ENCODE data around the gene CHURC1.

Gene CHURC1

GRCh38 chr14:64942531-64943111 is 28.4 kb downstream of the CHURC1 start, which contains the start of gene GPX2:
GPX2 (minus strand) TSS chr14:64942745; CDS start chr14:64942726, 19 bp downstream.
- Histone ChIP-seq H4K91ac (ENCODE audit: low read depth, low read length, poor library complexity) (no peak within 1 kb of the TSS), H3K14ac (ENCODE audit: low read length) (no peak within 1 kb of the TSS), H3K23ac (ENCODE audit: low read depth, low read length, poor library complexity) (no peak within 1 kb of the TSS), H3K4me3 (ENCODE audit: low read length in 2 of 2) (no peak within 1 kb of the TSS), H2BK12ac (ENCODE audit: low read length) (no peak within 1 kb of the TSS), H2AFZ (ENCODE audit: low read length) (no peak within 1 kb of the TSS), H3K4me2 (ENCODE audit: insufficient read depth, low read length, poor library complexity, severe bottlenecking) (no peak within 1 kb of the TSS), H2BK5ac (ENCODE audit: low read length) (no peak within 1 kb of the TSS), H2BK15ac (ENCODE audit: low read length) (no peak within 1 kb of the TSS), H3K27ac (replicated peaks; ENCODE audit: low read length) (no peak within 1 kb of the TSS), H3K9me3 (replicated peaks in 1 of 2; ENCODE audit: control insufficient read depth in 2 of 2, insufficient read depth in 1 of 2, low read depth in 1 of 2, low read length in 2 of 2) (no peaks in the 10 kb centered on the region), H4K8ac (ENCODE audit: low read depth, low read length) (no peak within 1 kb of the TSS), H2BK120ac (ENCODE audit: low read depth, low read length) (no peak within 1 kb of the TSS), H3K4me1 (ENCODE audit: control insufficient read depth in 2 of 2, insufficient read depth in 1 of 2, low read depth in 1 of 2, low read length in 2 of 2) (peaks cover 0 to 1% of the 10 kb centered on the region in 2 donors), H3K18ac (ENCODE audit: low read length) (no peak within 1 kb of the TSS), H3K4ac (ENCODE audit: low read length) (no peak within 1 kb of the TSS), H2AK5ac (ENCODE audit: low read depth, low read length) (no peak within 1 kb of the TSS), H3K9ac (ENCODE audit: low read depth, low read length, poor library complexity) (no peak within 1 kb of the TSS), H3K79me1 (ENCODE audit: low read depth, low read length) (no peaks in the 10 kb centered on the region), H3K36me3 (replicated peaks in 1 of 2; ENCODE audit: control insufficient read depth in 2 of 2, insufficient read depth in 2 of 2, low read length in 2 of 2) (peaks cover 5 to 50% of the 10 kb centered on the region in 2 donors), H3K27me3 (ENCODE audit: control insufficient read depth in 3 of 3, insufficient read depth in 3 of 3, low read depth in 1 of 3, low read length in 3 of 3) (no peaks in the 10 kb centered on the region)
- WGBS, 2 donors (ENCODE audit: extremely low coverage in 2 of 2, insufficient read length in 2 of 2, insufficient replicate concordance in 1 of 2): no CpG with 5 or more reads among the region's 13 CpGs
- DNase-seq (ENCODE audit: low spot score): no peak

- Histone ChIP-seq H3K18ac (ENCODE audit: low read length) (no peak overlapping the region), H2BK12ac (ENCODE audit: low read length) (no peak overlapping the region), H3K14ac (ENCODE audit: low read length) (no peak overlapping the region), H3K4me3 (ENCODE audit: low read length in 2 of 2) (no peak overlapping the region), H4K91ac (ENCODE audit: low read depth, low read length, poor library complexity) (no peak overlapping the region), H2BK120ac (ENCODE audit: low read depth, low read length) (no peak overlapping the region), H2BK15ac (ENCODE audit: low read length) (no peak overlapping the region), H3K36me3 (replicated peaks in 1 of 2; ENCODE audit: control insufficient read depth in 2 of 2, insufficient read depth in 2 of 2, low read length in 2 of 2) (peaks cover 5 to 55% of the 10 kb centered on the region in 2 donors), H2BK5ac (ENCODE audit: low read length) (no peak overlapping the region), H3K79me1 (ENCODE audit: low read depth, low read length) (no peaks in the 10 kb centered on the region), H4K8ac (ENCODE audit: low read depth, low read length) (no peak overlapping the region), H3K27me3 (ENCODE audit: control insufficient read depth in 3 of 3, insufficient read depth in 3 of 3, low read depth in 1 of 3, low read length in 3 of 3) (no peaks in the 10 kb centered on the region), H3K23ac (ENCODE audit: low read depth, low read length, poor library complexity) (no peak overlapping the region), H3K4me2 (ENCODE audit: insufficient read depth, low read length, poor library complexity, severe bottlenecking) (no peak overlapping the region), H3K4ac (ENCODE audit: low read length) (no peak overlapping the region), H2AK5ac (ENCODE audit: low read depth, low read length) (no peak overlapping the region), H3K9me3 (replicated peaks in 1 of 2; ENCODE audit: control insufficient read depth in 2 of 2, insufficient read depth in 1 of 2, low read depth in 1 of 2, low read length in 2 of 2) (no peaks in the 10 kb centered on the region), H3K9ac (ENCODE audit: low read depth, low read length, poor library complexity) (no peak overlapping the region), H3K27ac (replicated peaks; ENCODE audit: low read length) (no peak overlapping the region), H2AFZ (ENCODE audit: low read length) (no peak overlapping the region), H3K4me1 (ENCODE audit: control insufficient read depth in 2 of 2, insufficient read depth in 1 of 2, low read depth in 1 of 2, low read length in 2 of 2) (peaks cover 0 to 1% of the 10 kb centered on the region in 2 donors)
- no CpG with 5 or more reads among the region's 6 CpGs for WGBS, 2 donors (ENCODE audit: extremely low coverage in 2 of 2, insufficient read length in 2 of 2, insufficient replicate concordance in 1 of 2)
- no peak for DNase-seq (ENCODE audit: low spot score)
Observed at GRCh38 chr14:64943556-64943955, 29.3 kb downstream of the CHURC1 start.

GRCh38 chr14:64944041-64944440 is 29.8 kb downstream of the CHURC1 start:
- peaks cover 5 to 60% of the 10 kb centered on the region in 2 donors for H3K36me3 ChIP-seq (replicated peaks in 1 of 2; ENCODE audit: control insufficient read depth in 2 of 2, insufficient read depth in 2 of 2, low read length in 2 of 2)
- no peak overlapping the region for H3K18ac ChIP-seq (ENCODE audit: low read length)
- no peak overlapping the region for H3K23ac ChIP-seq (ENCODE audit: low read depth, low read length, poor library complexity)
- H4K91ac ChIP-seq (ENCODE audit: low read depth, low read length, poor library complexity): no peak overlapping the region
- H2BK15ac ChIP-seq (ENCODE audit: low read length): no peak overlapping the region
- WGBS, 2 donors (ENCODE audit: extremely low coverage in 2 of 2, insufficient read length in 2 of 2, insufficient replicate concordance in 1 of 2): no CpG with 5 or more reads among the region's 2 CpGs
- no peak overlapping the region for H2AFZ ChIP-seq (ENCODE audit: low read length)
- no peak overlapping the region for H2BK120ac ChIP-seq (ENCODE audit: low read depth, low read length)
- no peaks in the 10 kb centered on the region for H3K4me1 ChIP-seq (ENCODE audit: control insufficient read depth in 2 of 2, insufficient read depth in 1 of 2, low read depth in 1 of 2, low read length in 2 of 2)
- no peak overlapping the region for H2BK12ac ChIP-seq (ENCODE audit: low read length)
- DNase-seq (ENCODE audit: low spot score): no peak
- no peaks in the 10 kb centered on the region for H3K9me3 ChIP-seq (replicated peaks in 1 of 2; ENCODE audit: control insufficient read depth in 2 of 2, insufficient read depth in 1 of 2, low read depth in 1 of 2, low read length in 2 of 2)
- H2BK5ac ChIP-seq (ENCODE audit: low read length): no peak overlapping the region
- no peak overlapping the region for H2AK5ac ChIP-seq (ENCODE audit: low read depth, low read length)
- H3K4me2 ChIP-seq (ENCODE audit: insufficient read depth, low read length, poor library complexity, severe bottlenecking): no peak overlapping the region
- H3K79me1 ChIP-seq (ENCODE audit: low read depth, low read length): no peaks in the 10 kb centered on the region
- H3K4ac ChIP-seq (ENCODE audit: low read length): no peak overlapping the region
- no peak overlapping the region for H3K4me3 ChIP-seq (ENCODE audit: low read length in 2 of 2)
- no peak overlapping the region for H3K14ac ChIP-seq (ENCODE audit: low read length)
- no peak overlapping the region for H4K8ac ChIP-seq (ENCODE audit: low read depth, low read length)
- H3K9ac ChIP-seq (ENCODE audit: low read depth, low read length, poor library complexity): no peak overlapping the region
- H3K27me3 ChIP-seq (ENCODE audit: control insufficient read depth in 3 of 3, insufficient read depth in 3 of 3, low read depth in 1 of 3, low read length in 3 of 3): no peaks in the 10 kb centered on the region
- no peak overlapping the region for H3K27ac ChIP-seq (replicated peaks; ENCODE audit: low read length)

DNA sequence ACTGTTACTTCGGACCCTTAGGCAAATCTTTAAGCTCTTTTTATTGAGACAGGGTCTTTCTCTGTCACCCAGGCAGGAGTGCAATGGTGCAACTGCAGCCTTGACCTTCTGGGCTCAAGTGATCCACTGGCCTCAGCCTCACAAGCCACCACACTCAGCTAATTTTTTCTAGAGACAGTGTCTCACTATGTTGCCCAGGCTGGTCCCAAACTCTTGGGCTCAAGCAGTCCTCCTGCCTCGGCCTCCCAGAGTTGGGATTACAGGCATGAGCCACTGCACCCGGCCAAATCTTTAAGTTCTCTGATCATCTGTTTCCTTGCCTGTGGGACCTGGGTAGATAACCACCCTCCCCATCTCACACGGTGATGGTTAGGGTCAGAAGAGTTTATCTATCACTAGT is 30.6 kb downstream of the CHURC1 start:
- H3K4me2 ChIP-seq (ENCODE audit: insufficient read depth, low read length, poor library complexity, severe bottlenecking): no peak overlapping the region
- no CpG with 5 or more reads among the region's 4 CpGs for WGBS, 2 donors (ENCODE audit: extremely low coverage in 2 of 2, insufficient read length in 2 of 2, insufficient replicate concordance in 1 of 2)

More for the DNA sequence above, 30.6 kb downstream of the CHURC1 start:
- Histone ChIP-seq H3K18ac (ENCODE audit: low read length) (no peak overlapping the region), H3K4ac (ENCODE audit: low read length) (no peak overlapping the region), H3K4me1 (ENCODE audit: control insufficient read depth in 2 of 2, insufficient read depth in 1 of 2, low read depth in 1 of 2, low read length in 2 of 2) (no peaks in the 10 kb centered on the region), H2AK5ac (ENCODE audit: low read depth, low read length) (no peak overlapping the region), H3K9ac (ENCODE audit: low read depth, low read length, poor library complexity) (no peak overlapping the region), H2BK5ac (ENCODE audit: low read length) (no peak overlapping the region), H4K91ac (ENCODE audit: low read depth, low read length, poor library complexity) (no peak overlapping the region), H3K23ac (ENCODE audit: low read depth, low read length, poor library complexity) (no peak overlapping the region), H2BK120ac (ENCODE audit: low read depth, low read length) (no peak overlapping the region), H2BK15ac (ENCODE audit: low read length) (no peak overlapping the region), H4K8ac (ENCODE audit: low read depth, low read length) (no peak overlapping the region), H2AFZ (ENCODE audit: low read length) (no peak overlapping the region), H3K79me1 (ENCODE audit: low read depth, low read length) (no peaks in the 10 kb centered on the region), H3K9me3 (replicated peaks in 1 of 2; ENCODE audit: control insufficient read depth in 2 of 2, insufficient read depth in 1 of 2, low read depth in 1 of 2, low read length in 2 of 2) (no peaks in the 10 kb centered on the region), H3K27me3 (ENCODE audit: control insufficient read depth in 3 of 3, insufficient read depth in 3 of 3, low read depth in 1 of 3, low read length in 3 of 3) (no peaks in the 10 kb centered on the region), H3K14ac (ENCODE audit: low read length) (no peak overlapping the region), H2BK12ac (ENCODE audit: low read length) (no peak overlapping the region), H3K4me3 (ENCODE audit: low read length in 2 of 2) (no peak overlapping the region), H3K36me3 (replicated peaks in 1 of 2; ENCODE audit: control insufficient read depth in 2 of 2, insufficient read depth in 2 of 2, low read length in 2 of 2) (peaks cover 5 to 64% of the 10 kb centered on the region in 2 donors), H3K27ac (replicated peaks; ENCODE audit: low read length) (no peak overlapping the region)
- no peak for DNase-seq (ENCODE audit: low spot score)
